GM12873 (cell line): ENCODE data around the gene MMP17.

Experiments used
- TF ChIP-seq, protein P1 (sequence below): IDR thresholded peaks from 2 replicates; pipeline ENCODE4 v1.5.1; 2012; ENCODE audit warnings: low read depth, mild to moderate bottlenecking, moderate library complexity, low read length, control low read depth; ENCODE audit not compliant: insufficient read depth; ENCODE audit errors: missing control alignments

The MMP17 gene

DNA sequence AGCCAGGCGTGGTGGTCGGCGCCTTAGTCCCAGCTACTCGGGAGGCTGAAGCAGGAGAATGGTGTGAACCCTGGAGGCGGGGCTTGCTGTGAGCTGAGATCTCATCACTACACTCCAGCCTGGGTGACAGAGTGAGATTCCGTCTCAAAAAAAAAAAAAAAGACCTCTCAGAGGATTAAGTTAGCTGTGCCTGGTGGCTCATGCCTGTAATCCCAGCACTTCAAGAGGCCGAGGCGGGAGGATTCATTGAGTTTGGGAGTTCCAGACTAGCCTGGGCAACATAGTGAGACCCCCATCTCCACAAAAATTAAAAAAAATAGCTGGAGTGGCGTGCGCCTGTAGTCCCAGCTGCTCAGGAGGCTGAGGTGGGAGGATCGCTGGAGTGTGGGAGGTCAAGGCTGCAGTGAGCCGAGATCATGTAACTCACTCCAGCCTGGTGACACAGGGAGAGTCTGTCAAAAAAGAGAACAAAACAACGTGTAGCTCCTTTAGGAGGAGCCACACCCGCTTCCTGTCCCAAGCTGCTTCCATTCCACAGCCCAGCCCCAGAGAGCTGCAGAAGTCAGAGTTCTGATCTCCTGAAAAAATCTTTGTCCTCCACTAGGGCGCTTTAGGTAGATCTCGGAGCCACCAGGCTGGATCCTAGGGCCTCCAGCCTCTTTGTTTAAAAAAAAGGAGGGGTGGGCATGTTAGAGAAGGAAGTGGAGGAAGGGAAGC is 54.8 kb downstream of the MMP17 start:
- TF ChIP-seq, protein P1, sequence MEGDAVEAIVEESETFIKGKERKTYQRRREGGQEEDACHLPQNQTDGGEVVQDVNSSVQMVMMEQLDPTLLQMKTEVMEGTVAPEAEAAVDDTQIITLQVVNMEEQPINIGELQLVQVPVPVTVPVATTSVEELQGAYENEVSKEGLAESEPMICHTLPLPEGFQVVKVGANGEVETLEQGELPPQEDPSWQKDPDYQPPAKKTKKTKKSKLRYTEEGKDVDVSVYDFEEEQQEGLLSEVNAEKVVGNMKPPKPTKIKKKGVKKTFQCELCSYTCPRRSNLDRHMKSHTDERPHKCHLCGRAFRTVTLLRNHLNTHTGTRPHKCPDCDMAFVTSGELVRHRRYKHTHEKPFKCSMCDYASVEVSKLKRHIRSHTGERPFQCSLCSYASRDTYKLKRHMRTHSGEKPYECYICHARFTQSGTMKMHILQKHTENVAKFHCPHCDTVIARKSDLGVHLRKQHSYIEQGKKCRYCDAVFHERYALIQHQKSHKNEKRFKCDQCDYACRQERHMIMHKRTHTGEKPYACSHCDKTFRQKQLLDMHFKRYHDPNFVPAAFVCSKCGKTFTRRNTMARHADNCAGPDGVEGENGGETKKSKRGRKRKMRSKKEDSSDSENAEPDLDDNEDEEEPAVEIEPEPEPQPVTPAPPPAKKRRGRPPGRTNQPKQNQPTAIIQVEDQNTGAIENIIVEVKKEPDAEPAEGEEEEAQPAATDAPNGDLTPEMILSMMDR = no peak

DNA sequence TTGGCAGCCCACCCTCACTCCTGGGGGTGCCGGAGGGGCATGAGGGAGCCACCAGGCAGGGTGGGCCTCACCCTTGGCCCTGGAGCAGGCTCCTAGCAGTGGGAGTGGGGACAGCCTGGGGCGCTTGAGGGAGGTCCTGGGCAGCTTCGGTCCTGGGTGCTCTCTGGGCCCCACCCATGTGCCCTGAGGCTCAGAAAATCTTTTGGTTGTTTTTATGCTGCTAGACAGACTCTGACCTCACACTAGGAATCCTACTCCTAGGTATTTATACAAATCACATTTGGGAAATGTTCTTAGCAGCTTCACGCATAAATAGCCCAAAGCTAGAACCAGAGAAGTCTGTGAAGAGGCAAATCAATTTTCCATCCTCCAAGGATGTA is 55.3 kb downstream of the MMP17 start:
- TF ChIP-seq, protein P1 = no peak

DNA sequence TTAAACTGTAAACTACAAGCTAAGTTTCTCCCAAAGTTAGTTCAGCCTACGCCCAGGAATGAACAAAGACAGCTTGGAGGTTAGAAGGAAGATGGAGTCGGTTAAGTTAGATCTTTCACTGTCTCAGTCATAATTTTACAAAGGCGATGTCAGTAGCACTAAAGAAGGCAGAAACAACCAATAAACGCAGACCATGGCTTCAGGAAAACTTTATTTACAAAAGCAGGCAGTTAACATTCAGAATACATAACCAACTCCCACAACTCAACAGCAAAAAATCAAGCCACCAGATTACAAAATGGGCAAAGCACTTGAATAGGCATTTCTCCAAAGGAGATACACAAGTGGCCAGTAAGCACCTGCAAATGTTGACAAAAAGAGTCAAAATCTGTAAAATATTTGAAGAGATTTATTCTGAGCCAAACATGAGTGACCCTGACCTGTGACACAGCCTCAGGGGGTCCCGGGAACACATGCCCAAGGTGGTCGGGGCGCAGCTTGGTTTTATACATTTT is 57.4 kb downstream of the MMP17 start:
- TF ChIP-seq, protein P1 = no peak

DNA sequence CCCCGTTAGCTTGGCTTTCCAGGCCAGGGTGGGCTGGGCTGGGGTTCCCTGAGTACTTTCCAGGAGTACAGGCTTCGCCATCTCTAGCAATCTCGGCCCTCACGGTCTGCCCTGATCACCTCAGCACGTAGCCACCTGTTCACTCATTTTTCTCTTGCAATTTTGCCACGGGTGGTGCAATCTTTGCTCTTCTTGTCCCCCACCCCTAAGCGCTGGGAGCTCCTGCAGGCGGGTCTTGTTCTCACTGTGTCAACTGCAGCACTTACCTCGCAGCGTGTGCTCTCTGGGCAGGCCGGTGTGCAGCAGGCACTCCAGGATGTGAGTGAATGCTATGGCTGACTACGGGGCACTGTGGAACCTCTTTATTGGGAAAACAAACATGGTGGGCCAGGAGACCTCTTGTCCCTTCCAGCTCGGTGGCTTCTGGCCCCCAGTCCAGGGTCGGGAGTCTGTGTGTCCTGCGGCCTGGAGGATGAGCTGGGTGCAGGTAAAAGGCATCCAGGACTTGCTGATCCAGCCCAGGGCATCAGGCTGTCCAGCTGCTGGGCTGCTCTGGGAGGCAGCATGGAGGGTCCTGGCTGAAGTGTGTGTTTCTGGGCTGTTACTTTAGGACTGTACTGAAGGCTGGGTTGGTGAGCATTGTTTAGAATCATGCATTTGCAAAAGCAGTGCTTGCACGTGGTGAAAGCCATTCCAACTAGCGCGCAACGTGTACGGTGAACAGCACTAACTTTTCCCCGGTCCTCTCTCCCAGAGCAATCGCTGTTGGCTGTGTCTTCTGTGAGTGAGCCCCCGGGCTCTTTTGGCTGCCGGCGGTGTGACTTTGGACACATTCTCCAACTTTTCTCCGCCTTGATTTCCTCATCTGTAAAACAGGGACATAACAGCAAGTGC is 64.8 kb downstream of the MMP17 start:
- TF ChIP-seq, protein P1 = no peak

DNA sequence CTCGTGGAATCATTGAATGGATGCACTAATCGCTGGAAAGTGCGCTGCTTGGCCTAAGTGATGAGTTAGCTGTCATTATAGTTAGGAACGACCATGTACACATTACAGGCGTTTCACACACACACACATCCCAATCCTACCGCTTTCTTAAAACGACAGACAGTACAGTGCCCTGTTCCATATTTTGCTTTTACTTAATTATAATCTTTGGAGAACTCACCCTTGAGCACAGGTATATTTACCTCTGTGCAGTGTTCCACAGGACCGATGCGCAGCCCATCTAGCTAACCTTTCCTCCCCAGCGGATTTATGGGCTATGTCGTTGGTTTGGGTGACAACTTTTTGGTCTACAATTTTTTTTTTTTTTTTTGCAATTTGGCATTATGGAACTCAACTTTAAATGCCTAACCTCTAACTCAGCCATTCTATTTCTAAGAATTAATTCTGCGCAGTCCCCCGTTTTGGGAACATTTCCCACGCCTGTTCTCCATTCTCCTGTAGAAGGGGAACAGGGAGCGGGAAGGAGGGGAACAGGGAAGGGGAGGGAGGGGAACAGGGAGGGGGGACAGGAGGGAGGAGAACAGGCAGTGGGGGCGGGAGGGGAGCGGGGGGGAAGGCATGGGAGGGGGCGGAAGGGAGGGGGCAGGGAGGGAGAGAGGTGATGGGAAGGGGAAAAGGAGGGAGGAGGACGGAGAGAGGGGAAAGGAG is 65.6 kb downstream of the MMP17 start:
- TF ChIP-seq, protein P1 = no peak

DNA sequence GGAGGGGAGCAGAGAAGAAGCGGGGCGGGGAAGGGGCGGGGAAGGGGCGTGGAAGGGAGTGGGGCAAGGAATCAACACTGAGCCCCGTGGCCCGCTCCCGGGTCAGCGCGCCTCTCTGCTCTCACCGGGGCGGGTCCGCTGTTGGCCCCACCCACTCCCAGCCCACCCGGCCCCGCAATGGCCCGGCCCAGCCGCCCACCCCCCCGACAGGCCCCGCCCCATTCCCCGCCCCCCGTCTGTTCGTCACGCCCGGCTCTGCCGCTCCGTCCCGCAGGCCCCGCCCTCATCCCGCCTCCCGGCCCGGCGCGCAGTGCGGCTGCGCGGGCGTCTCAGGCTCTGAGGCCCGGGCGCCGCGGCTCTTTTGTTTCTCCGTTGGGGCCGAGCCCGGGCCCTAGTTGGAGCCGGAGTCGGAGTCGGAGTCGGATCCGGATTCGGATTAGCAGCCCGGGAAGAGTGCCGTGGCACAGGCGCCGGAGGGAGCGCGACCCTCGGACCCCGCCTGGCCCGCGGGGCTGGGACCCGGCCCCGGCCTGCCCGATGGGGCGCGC is 66.2 kb downstream of the MMP17 start, which contains the start of gene ULK1:
Gene ULK1 (plus strand): TSS at position 310 of the 548 bp plus-strand sequence. CDS start 380 bp downstream, outside the sequence.
- TF ChIP-seq, protein P1 = no peak
